ENCODE measurements around the gene BTLA.

DNA sequence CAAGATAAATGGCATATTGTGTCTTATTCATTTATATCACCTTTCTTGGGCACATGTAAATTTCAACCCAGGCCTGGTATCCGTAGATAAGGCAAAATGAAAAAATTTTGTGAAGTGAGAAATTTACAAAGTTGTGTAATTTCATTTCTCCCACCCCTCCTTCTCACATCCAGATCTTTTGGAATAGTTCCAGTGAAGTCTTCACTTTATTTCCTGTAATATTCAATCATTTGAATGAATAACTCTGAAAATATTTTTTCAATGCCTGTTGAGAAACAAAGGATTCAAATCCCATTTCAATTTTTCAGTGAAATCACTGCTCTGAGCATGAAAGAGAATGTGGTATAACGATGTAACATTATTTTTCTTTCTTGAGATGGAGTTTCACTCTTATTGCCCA lies 53.4 kb downstream of the BTLA start:
- TF ChIP-seq EZH2phosphoT487 (IDR thresholded peaks at IDR 0.05; ENCODE audit: borderline replicate concordance, low read depth, low read length): no peak
- TF ChIP-seq, protein P1, sequence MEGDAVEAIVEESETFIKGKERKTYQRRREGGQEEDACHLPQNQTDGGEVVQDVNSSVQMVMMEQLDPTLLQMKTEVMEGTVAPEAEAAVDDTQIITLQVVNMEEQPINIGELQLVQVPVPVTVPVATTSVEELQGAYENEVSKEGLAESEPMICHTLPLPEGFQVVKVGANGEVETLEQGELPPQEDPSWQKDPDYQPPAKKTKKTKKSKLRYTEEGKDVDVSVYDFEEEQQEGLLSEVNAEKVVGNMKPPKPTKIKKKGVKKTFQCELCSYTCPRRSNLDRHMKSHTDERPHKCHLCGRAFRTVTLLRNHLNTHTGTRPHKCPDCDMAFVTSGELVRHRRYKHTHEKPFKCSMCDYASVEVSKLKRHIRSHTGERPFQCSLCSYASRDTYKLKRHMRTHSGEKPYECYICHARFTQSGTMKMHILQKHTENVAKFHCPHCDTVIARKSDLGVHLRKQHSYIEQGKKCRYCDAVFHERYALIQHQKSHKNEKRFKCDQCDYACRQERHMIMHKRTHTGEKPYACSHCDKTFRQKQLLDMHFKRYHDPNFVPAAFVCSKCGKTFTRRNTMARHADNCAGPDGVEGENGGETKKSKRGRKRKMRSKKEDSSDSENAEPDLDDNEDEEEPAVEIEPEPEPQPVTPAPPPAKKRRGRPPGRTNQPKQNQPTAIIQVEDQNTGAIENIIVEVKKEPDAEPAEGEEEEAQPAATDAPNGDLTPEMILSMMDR (conservative IDR thresholded peaks at IDR 0.05; ENCODE audit: low read length): no peak
